ENCODE results near the gene DGKG.

The DGKG gene

DNA sequence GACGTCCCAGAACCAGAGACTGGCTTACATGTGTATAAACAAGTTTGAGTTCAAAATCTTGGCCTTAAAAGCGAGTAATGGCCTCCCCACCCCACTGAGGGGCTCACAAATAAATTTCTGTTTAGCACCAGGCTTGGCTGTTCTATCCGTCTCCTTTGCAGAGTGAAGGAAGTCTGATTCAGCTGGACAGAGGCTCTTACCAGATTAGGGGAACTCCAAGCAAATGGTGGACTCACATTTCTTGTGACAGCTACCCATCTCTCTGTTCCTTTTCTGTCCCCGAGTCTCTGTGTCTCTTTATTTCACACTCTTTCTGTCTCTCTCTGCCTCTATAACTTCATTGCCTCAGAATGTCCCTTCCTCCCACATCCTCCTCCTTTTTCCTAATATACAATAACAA lies 62.7 kb downstream of the DGKG start:
- ATAC-seq (ENCODE audit: low read depth) (no peak), DNase-seq (ENCODE audit: low spot score) (no peak)
- no peak overlapping the region for H3K27ac ChIP-seq (ENCODE audit: poor library complexity, severe bottlenecking)
- H3K4me1 ChIP-seq (ENCODE audit: insufficient read depth, poor library complexity, severe bottlenecking), result no peaks in the 10 kb centered on the region
- no peak overlapping the region for H3K4me3 ChIP-seq (ENCODE audit: severe bottlenecking)
- peaks cover 17% of the 10 kb centered on the region for H3K27me3 ChIP-seq (ENCODE audit: insufficient read depth, poor library complexity, severe bottlenecking)
- no peak for TF ChIP-seq CTCF (IDR thresholded peaks at IDR 0.05; ENCODE audit: poor library complexity, severe bottlenecking)
- H3K9me3 ChIP-seq (ENCODE audit: severe bottlenecking), result no peaks in the 10 kb centered on the region
- H3K36me3 ChIP-seq (ENCODE audit: low read depth), result no peaks in the 10 kb centered on the region

DNA sequence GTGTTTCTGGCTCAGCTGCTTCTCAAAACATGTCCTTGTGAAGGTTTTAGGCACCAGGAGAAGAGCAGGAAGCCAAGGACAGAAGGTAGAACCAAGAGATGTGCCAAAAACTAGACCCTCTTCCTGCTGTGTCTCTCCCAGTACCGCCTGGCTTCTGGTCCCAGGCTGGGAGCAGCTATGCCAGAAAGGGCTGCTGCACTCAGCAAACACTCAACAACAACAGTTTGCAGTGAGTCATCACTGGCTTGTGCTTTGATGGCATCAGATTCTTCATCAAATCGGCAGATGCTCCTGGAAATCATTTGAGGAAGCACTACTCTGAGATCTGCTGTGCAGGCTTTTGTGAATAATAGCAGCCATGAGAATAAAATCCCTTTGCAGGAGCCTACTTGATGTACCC lies 63.2 kb downstream of the DGKG start:
- Histone ChIP-seq H3K27ac (ENCODE audit: poor library complexity, severe bottlenecking) (no peak overlapping the region), H3K27me3 (ENCODE audit: insufficient read depth, poor library complexity, severe bottlenecking) (peaks cover 13% of the 10 kb centered on the region), H3K4me1 (ENCODE audit: insufficient read depth, poor library complexity, severe bottlenecking) (no peaks in the 10 kb centered on the region), H3K9me3 (ENCODE audit: severe bottlenecking) (no peaks in the 10 kb centered on the region), H3K36me3 (ENCODE audit: low read depth) (no peaks in the 10 kb centered on the region), H3K4me3 (ENCODE audit: severe bottlenecking) (no peak overlapping the region)
- ATAC-seq (ENCODE audit: low read depth) (no peak), DNase-seq (ENCODE audit: low spot score) (no peak)
- TF ChIP-seq CTCF (IDR thresholded peaks at IDR 0.05; ENCODE audit: poor library complexity, severe bottlenecking), result no peak

- no peaks in the 10 kb centered on the region for H3K4me1 ChIP-seq (ENCODE audit: insufficient read depth, poor library complexity, severe bottlenecking)
- no peak overlapping the region for H3K4me3 ChIP-seq (ENCODE audit: severe bottlenecking)
- no peak for TF ChIP-seq CTCF (IDR thresholded peaks at IDR 0.05; ENCODE audit: poor library complexity, severe bottlenecking)
- H3K27me3 ChIP-seq (ENCODE audit: insufficient read depth, poor library complexity, severe bottlenecking), result no peaks in the 10 kb centered on the region
- no peaks in the 10 kb centered on the region for H3K36me3 ChIP-seq (ENCODE audit: low read depth)
- H3K9me3 ChIP-seq (ENCODE audit: severe bottlenecking), result no peaks in the 10 kb centered on the region
- ATAC-seq (ENCODE audit: low read depth) (no peak), DNase-seq (ENCODE audit: low spot score) (no peak)
- no peak overlapping the region for H3K27ac ChIP-seq (ENCODE audit: poor library complexity, severe bottlenecking)
Measured at GRCh38 chr3:186290796-186291195, 71.2 kb downstream of the DGKG start.

DNA sequence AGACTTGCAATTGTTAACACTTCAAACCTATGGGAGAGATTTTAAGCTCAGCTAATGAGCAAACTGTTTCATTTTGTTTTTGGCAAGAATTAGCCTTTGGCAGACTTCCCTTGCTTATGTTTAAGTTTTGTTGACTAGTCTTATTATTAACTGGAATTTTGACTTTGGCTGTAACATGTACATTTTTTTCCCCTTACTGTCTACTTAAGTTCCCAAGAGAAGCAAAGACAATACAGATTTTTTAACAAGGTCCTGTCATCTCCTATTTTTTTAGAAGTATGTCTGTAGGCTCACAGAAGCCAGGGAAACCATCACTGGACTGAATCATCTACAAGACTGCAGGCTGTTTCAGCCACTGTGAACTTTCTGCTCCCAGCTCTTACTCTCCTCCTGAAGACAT lies 74.3 kb downstream of the DGKG start:
- Histone ChIP-seq H3K27ac (ENCODE audit: poor library complexity, severe bottlenecking) (no peak overlapping the region), H3K36me3 (ENCODE audit: low read depth) (no peaks in the 10 kb centered on the region), H3K9me3 (ENCODE audit: severe bottlenecking) (no peaks in the 10 kb centered on the region), H3K4me1 (ENCODE audit: insufficient read depth, poor library complexity, severe bottlenecking) (no peaks in the 10 kb centered on the region), H3K27me3 (ENCODE audit: insufficient read depth, poor library complexity, severe bottlenecking) (no peaks in the 10 kb centered on the region), H3K4me3 (ENCODE audit: severe bottlenecking) (no peak overlapping the region)
- no peak; the same call in 2 of the 3 replicates for ATAC-seq (ENCODE audit: low read depth)
- no peak for DNase-seq (ENCODE audit: low spot score)
- TF ChIP-seq CTCF (IDR thresholded peaks at IDR 0.05; ENCODE audit: poor library complexity, severe bottlenecking), result no peak

DNA sequence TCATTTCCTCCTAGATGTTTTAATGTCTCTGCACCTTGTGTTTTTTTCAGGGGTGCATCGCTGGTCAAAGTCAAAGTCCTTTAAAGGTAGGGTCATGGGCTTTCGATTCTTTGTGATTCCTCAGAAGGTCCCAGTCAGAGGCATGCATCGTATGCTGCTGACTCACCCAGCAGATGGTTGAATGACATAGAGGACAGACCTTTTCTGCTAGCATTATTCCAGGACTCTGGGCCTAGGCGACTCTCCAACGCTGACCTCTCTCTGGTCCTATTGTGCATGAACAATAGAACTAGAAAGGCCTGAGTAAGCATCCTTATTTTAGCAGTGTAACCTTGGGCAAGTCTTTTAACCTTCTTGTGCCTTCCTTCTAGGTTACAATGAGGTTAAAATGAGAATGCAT lies 75.9 kb downstream of the DGKG start:
- H3K4me3 ChIP-seq (ENCODE audit: severe bottlenecking), result no peak overlapping the region
- H3K9me3 ChIP-seq (ENCODE audit: severe bottlenecking), result no peaks in the 10 kb centered on the region
- H3K27ac ChIP-seq (ENCODE audit: poor library complexity, severe bottlenecking), result no peak overlapping the region
- no peaks in the 10 kb centered on the region for H3K36me3 ChIP-seq (ENCODE audit: low read depth)
- DNase-seq (ENCODE audit: low spot score), result no peak
- no peak for TF ChIP-seq CTCF (IDR thresholded peaks at IDR 0.05; ENCODE audit: poor library complexity, severe bottlenecking)
- no peaks in the 10 kb centered on the region for H3K4me1 ChIP-seq (ENCODE audit: insufficient read depth, poor library complexity, severe bottlenecking)
- no peaks in the 10 kb centered on the region for H3K27me3 ChIP-seq (ENCODE audit: insufficient read depth, poor library complexity, severe bottlenecking)
- no peak for ATAC-seq (ENCODE audit: low read depth)

Measured in RWPE2 (cell line).